Stimulated activated CD8-positive, alpha-beta memory T cell treated with anti-CD3 and anti-CD28 coated beads, Interleukin-12 subunit alpha, Interleukin-12 subunit beta, amount 100 ng/mL, for 24 hours (primary cell): ENCODE results near the gene GRIN2A.
"Not testable (repeated sequence)": the region's sequence is repeated elsewhere in the genome, so short reads cannot be mapped to it uniquely, and the experiment has no call there.

Source experiments
- DNase-seq: peaks from one replicate; pipeline ENCODE4 v3.0.0-alpha.2; 2020; ENCODE audit errors: extremely low read depth

GRIN2A gene

GRCh38 chr16:9913604-9914326 lies 268.5 kb downstream of the GRIN2A start:
- no peak for DNase-seq

- no peak for DNase-seq
Measured at GRCh38 chr16:9911989-9912388, 270.2 kb downstream of the GRIN2A start.

GRCh38 chr16:9911231-9911630 lies 271.0 kb downstream of the GRIN2A start:
- DNase-seq, result no peak

GRCh38 chr16:9909072-9909825 lies 273.0 kb downstream of the GRIN2A start:
- no peak for DNase-seq

GRCh38 chr16:9908613-9909012 lies 273.6 kb downstream of the GRIN2A start:
- no peak for DNase-seq

DNA sequence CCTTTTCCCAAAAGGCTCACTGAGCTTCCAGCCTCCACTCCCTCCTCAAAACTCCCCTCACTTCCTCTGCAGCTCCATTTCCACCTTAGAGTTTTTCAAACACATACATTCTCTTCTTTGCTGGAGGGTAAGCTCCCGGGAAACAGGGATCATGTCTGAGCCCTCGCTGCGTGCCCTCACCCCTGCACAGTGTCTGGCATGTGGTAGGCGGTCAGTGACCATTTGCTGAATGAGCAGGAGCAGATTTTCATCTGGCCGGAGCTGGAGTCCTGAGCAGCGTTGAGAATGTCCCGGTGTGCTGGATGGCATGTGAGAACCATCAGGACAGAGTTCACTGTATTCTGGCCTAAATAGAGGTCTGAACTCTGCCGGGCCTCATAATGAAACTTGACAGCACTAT lies 274.5 kb downstream of the GRIN2A start:
- no peak for DNase-seq

DNA sequence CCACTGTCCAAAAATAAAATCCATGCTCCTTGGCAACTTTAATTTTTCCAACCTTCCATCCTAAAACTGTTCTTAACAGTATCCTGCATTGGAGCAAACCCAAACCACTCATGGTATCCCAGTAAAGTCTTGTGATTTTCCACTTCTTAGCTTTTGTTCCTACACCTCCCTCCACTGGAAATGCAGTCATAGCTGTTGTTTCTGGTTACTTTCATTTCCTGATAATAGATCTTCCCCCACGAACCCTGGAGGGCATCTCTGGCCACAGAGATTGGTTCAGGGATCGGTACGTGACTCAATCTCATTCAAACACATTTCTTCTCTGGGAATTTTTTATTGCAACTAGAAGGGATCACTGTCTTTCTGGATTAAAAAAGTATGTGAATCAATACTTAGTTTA lies 276.0 kb downstream of the GRIN2A start:
- no peak for DNase-seq

DNA sequence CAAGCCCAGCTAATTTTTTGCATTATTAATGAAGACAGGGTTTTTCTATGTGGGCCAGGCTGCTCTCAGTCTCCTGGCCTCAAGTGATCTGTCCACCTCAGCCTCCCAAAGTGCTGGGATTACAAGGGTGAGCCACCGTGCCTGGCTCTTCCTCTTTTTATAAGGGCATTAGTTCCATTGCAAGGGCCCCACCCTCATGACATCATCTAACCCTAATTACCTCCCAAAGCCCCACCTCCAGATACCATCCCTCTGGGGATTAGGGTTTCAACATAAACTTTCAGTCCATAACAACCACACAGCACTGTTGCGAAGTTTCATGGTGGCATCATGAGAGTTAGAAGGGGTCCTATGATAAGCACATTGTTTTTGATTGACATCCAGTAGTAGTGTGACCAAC lies 277.7 kb downstream of the GRIN2A start:
- DNase-seq, result no peak

- no peak for DNase-seq
Measured at GRCh38 chr16:9900576-9900975, 281.7 kb downstream of the GRIN2A start.

- DNase-seq, result no peak
Measured at GRCh38 chr16:9898555-9898954, 283.7 kb downstream of the GRIN2A start.

DNA sequence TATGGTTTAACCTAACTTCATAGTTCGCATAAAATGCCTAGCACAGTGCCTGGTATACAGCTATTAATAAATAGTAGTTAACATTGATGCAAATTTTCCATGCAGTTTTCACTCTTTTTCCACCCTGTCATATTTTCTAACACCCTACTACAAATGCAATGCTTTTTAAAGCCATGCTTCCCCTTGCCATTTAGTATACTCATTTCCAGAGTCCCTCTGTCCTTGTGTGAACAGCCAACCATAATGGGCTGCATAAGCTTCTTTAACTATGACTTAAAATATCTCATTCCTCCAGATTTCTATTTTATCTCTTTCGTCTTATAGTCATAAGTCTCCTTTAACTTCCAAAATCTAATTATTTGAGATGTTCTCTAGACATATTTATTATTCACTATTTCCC lies 284.1 kb downstream of the GRIN2A start:
- DNase-seq, result no peak

DNA sequence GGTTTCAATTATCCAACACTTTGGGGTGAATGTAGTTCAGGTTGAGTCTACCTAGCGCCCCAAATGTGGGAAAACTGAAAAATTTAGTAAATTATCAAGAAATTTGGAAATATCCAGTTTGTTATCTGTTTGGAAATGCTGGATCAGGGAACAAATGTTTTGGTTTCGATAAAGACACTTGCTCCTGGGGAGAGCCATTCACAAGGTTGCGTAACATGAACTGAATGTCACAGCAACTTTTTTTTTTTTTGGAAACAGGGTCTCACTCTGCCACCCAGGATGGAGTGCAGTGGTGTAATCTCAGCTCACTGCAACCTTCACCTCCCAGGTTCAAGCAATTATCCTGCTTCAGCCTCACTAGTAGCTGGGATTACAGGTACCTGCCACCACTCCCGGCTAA lies 286.4 kb downstream of the GRIN2A start:
- no peak for DNase-seq

GRCh38 chr16:9885876-9886275 lies 296.4 kb downstream of the GRIN2A start:
- no peak for DNase-seq

DNA sequence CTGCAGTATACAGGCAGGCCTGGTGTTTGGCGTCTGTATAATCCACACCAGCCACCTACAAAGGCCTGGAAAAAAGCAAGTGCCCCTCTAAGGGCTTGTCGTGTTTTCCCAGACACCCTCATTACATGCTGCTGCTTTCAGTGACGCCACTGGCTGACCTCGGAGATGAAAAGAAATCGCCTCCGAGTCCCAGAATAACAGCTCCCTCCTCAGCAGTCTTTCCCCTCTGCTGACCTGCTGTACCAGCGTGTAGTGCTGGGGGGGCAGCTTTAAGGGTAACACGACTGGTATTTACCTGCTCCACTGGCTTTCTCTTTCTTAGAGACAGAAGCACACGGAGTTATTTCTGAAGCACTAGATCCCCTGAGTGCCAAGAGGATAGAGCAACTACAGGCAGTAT lies 296.8 kb downstream of the GRIN2A start:
- DNase-seq, result no peak

GRCh38 chr16:9875981-9876380 lies 306.2 kb downstream of the GRIN2A start:
- not testable (repeated sequence) for DNase-seq

GRCh38 chr16:9874219-9874618 lies 308.0 kb downstream of the GRIN2A start:
- no peak for DNase-seq

- DNase-seq, result no peak
Measured at GRCh38 chr16:9870962-9871361, 311.3 kb downstream of the GRIN2A start.

- DNase-seq, result no peak
Measured at GRCh38 chr16:9869776-9870175, 312.5 kb downstream of the GRIN2A start.

DNA sequence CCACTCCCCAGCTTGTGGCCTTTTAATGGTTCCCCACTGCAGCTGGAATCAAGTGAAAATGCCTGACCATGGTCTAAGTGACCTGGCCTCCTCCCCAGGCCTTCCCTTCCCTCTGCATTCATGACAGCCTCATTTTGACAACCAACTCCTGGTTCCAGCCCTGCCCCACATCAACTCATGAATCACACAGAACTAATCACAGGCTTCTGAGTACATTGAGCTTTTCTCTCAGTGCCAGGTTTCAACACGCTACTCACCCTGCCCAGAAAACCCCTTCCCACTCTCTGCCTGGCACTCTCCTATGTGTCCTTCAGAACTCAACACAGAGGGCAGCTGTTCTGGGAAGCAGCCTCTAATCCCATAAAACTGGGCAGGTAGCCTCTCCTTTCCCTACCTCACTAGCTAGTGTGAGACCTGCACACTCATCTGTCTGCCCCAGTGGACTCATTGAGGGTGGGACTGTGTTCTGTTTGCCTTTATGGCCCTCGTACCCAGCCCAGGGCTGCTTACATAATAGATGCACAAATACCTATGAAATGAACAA lies 313.6 kb downstream of the GRIN2A start:
- no peak for DNase-seq

GRCh38 chr16:9867176-9867575 lies 315.1 kb downstream of the GRIN2A start:
- no peak for DNase-seq

DNA sequence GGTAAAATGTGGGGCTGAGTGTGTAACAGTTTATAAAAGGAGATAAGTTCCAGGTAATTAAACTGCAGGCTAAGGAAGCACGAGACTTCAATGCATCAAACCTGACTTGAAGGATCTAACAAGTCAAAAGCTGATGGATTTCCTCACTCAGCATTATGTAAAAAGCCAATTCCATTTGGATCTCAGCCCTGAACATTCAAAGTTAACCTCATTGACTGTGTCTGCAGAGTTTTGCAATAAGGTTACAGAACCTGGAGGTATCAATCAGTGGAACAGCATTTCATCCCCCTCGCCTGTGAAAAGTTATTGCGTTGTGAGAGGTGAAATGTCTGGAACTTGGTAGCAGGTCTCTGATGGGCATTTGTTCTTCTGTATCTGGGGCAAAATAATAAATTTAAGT lies 317.8 kb downstream of the GRIN2A start:
- no peak for DNase-seq

DNA sequence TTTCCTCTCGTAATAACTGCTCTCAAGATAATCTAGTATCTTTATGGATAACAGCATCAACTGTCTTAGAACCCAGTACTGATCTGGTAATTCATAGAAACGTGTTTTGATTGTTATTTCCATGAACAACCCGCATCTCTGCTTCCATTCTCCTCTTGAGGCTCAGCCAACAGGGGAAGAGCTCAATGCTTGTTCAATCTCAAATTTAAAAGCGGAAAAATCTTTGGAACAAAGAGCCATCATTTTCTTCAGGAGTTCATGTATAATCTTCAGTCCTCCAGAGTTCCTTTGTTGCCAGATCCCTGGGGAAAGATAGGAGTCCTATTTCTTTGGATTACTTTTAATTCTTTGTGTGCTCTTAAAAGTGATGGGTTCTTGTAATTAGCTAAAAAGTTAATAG lies 319.9 kb downstream of the GRIN2A start:
- DNase-seq, result no peak

- no peak for DNase-seq
Measured at GRCh38 chr16:9860876-9861275, 321.4 kb downstream of the GRIN2A start.
